Small intestine (tissue), 7 donors: Measurements from ENCODE around the gene TMEM171. TPM values are rescaled to one million over a fixed set of nuclear protein-coding genes. Genes with fewer than 3 reads are reported as not detected.

Experiments
- DNase-seq, 2 donors: peaks; one replicate each; pipeline versions ENCODE4 v3.0.0 to v3.0.0-alpha.2; 2013
- FAIRE-seq: peaks from 2 replicates; lab custom pipeline; 2012; peaks lifted over from hg19 to GRCh38; lab: Jason Lieb, UNC
- H3K27ac ChIP-seq, 3 donors: one replicate each; pipeline ENCODE4 v1.5.1; 2013; ENCODE audit warnings: low read length in 2 of 3, mild to moderate bottlenecking in 2 of 3, control low read depth in 1 of 3, inconsistent platforms in 1 of 3, low read depth in 1 of 3, moderate library complexity in 1 of 3
- H3K27me3 ChIP-seq, 3 donors: one replicate each; pipeline ENCODE4 v1.6.1; 2013; ENCODE audit warnings: low read length in 3 of 3, inconsistent platforms in 1 of 3; ENCODE audit not compliant: control insufficient read depth in 3 of 3, insufficient read depth in 3 of 3
- H3K36me3 ChIP-seq, 3 donors: one replicate each; pipeline ENCODE4 v1.6.1; 2013; ENCODE audit warnings: low read length in 3 of 3, inconsistent platforms in 1 of 3, low read depth in 1 of 3, mild to moderate bottlenecking in 1 of 3, moderate library complexity in 1 of 3; ENCODE audit not compliant: control insufficient read depth in 3 of 3, insufficient read depth in 2 of 3
- H3K4me1 ChIP-seq, 3 donors: one replicate each; pipeline ENCODE4 v1.6.1; 2013; ENCODE audit warnings: low read length in 2 of 3, inconsistent platforms in 1 of 3, low read depth in 1 of 3, mild to moderate bottlenecking in 1 of 3, moderate library complexity in 1 of 3; ENCODE audit not compliant: control insufficient read depth in 3 of 3, insufficient read depth in 2 of 3
- H3K4me3 ChIP-seq, 3 donors: one replicate each; pipeline ENCODE4 v1.5.1; 2013; ENCODE audit warnings: low read length in 3 of 3, control low read depth in 1 of 3, inconsistent platforms in 1 of 3, low read depth in 1 of 3, mild to moderate bottlenecking in 1 of 3, moderate library complexity in 1 of 3
- H3K9me3 ChIP-seq, 2 donors: one replicate each; pipeline ENCODE4 v1.6.1; 2013; ENCODE audit warnings: low read depth in 1 of 2, low read length in 1 of 2; ENCODE audit not compliant: control insufficient read depth in 2 of 2, insufficient read depth in 1 of 2
- WGBS, 3 donors: extraction: QIAGEN DNeasy Blood & Tissue Kit; methylation state at CpG; one replicate each; pipeline ENCODE4 v1.1.7; 2013; 5-methylcytosine and 5-hydroxymethylcytosine counted together
- polyA plus RNA-seq, 4 donors: library from polyadenylated mRNA; stranded (reverse) in 3 of 4; unstranded in 1 of 4; fragments of 200-250 nt in 3 of 4; fragments of 120-200 nt in 1 of 4; gene quantifications; one replicate each; pipeline versions ENCODE4 v1.2.1 to v1.2.3, GENCODE V29; 2013
- donor health status: healthy with polysubstance abuse.
- donor health status: control.
- donor health status: control.
- donor health status: Bipolar disorder and iron deficiency.
- donor health status: healthy.

TMEM171 gene
- polyA plus RNA-seq, 4 donors = 5.1 to 38.1 (median 15.2) TPM

GRCh38 chr5:73097740-73098139, 22.6 kb upstream of the TMEM171 start:
- Histone ChIP-seq H3K36me3 (no peaks in the 10 kb centered on the region), H3K4me3 (no peak overlapping the region), H3K27ac (no peak overlapping the region), H3K4me1 (peaks cover 0 to 6% (median 0%) of the 10 kb centered on the region in 3 donors), H3K27me3 (no peaks in the 10 kb centered on the region), H3K9me3 (peaks cover 2 to 8% of the 10 kb centered on the region in 2 donors)
- DNase-seq = no peak
- FAIRE-seq = no peak
- 88 to 98% (median 94%) methylated on average over 2 of the region's 2 CpGs for WGBS, 3 donors

GRCh38 chr5:73100109-73100508, 20.3 kb upstream of the TMEM171 start:
- 92 to 96% (median 93%) methylated on average over 4 of the region's 4 CpGs for WGBS, 3 donors
- Histone ChIP-seq H3K9me3 (peaks cover 2 to 8% of the 10 kb centered on the region in 2 donors), H3K4me1 (peaks cover 0 to 6% (median 0%) of the 10 kb centered on the region in 3 donors), H3K27ac (no peak overlapping the region), H3K27me3 (no peaks in the 10 kb centered on the region), H3K4me3 (no peak overlapping the region), H3K36me3 (no peaks in the 10 kb centered on the region)
- DNase-seq = no peak
- FAIRE-seq = no peak

- DNase-seq (no peak), FAIRE-seq (no peak)
- H3K4me1 ChIP-seq = peaks cover 0 to 2% (median 0%) of the 10 kb centered on the region in 3 donors
- no peak overlapping the region for H3K27ac ChIP-seq
- no peaks in the 10 kb centered on the region for H3K27me3 ChIP-seq
- WGBS, 3 donors = 26 to 64% (median 40%) methylated on average over 4 of the region's 4 CpGs
- no peak overlapping the region for H3K4me3 ChIP-seq
- no peaks in the 10 kb centered on the region for H3K36me3 ChIP-seq
- no peaks in the 10 kb centered on the region for H3K9me3 ChIP-seq
Observed at GRCh38 chr5:73103870-73104299, 16.5 kb upstream of the TMEM171 start.

- no peaks in the 10 kb centered on the region for H3K9me3 ChIP-seq
- H3K4me1 ChIP-seq = no peaks in the 10 kb centered on the region
- 70 to 86% (median 76%) methylated on average over 1 of the region's 1 CpG for WGBS, 3 donors
- DNase-seq (no peak), FAIRE-seq (no peak)
- no peak overlapping the region for H3K27ac ChIP-seq
- H3K27me3 ChIP-seq = no peaks in the 10 kb centered on the region
- H3K36me3 ChIP-seq = no peaks in the 10 kb centered on the region
- H3K4me3 ChIP-seq = no peak overlapping the region
Observed at GRCh38 chr5:73104326-73104725, 16.0 kb upstream of the TMEM171 start.

GRCh38 chr5:73106335-73106734, 14.0 kb upstream of the TMEM171 start:
- Histone ChIP-seq H3K27me3 (no peaks in the 10 kb centered on the region), H3K4me1 (no peaks in the 10 kb centered on the region), H3K4me3 (no peak overlapping the region), H3K27ac (no peak overlapping the region), H3K36me3 (no peaks in the 10 kb centered on the region), H3K9me3 (no peaks in the 10 kb centered on the region)
- FAIRE-seq (no peak), DNase-seq (no peak)

GRCh38 chr5:73110190-73110589, 10.2 kb upstream of the TMEM171 start:
- no peaks in the 10 kb centered on the region for H3K27me3 ChIP-seq
- H3K27ac ChIP-seq = no peak overlapping the region
- H3K9me3 ChIP-seq = no peaks in the 10 kb centered on the region
- H3K36me3 ChIP-seq = no peaks in the 10 kb centered on the region
- FAIRE-seq (no peak), DNase-seq (peak in 1 of 2 donors; percentile 58)
- H3K4me3 ChIP-seq = no peak overlapping the region
- WGBS, 3 donors = 65% methylated on average over 1 of the region's 1 CpG
- H3K4me1 ChIP-seq = peaks cover 3 to 22% (median 3%) of the 10 kb centered on the region in 3 donors

- H3K9me3 ChIP-seq = no peaks in the 10 kb centered on the region
- H3K4me3 ChIP-seq = no peak overlapping the region
- no peaks in the 10 kb centered on the region for H3K36me3 ChIP-seq
- DNase-seq (no peak), FAIRE-seq (no peak)
- peaks cover 3 to 33% (median 6%) of the 10 kb centered on the region in 3 donors for H3K4me1 ChIP-seq
- H3K27ac ChIP-seq = no peak overlapping the region
- no peaks in the 10 kb centered on the region for H3K27me3 ChIP-seq
- 86 to 92% (median 91%) methylated on average over 1 of the region's 1 CpG for WGBS, 3 donors
Observed at GRCh38 chr5:73111536-73111935, 8.8 kb upstream of the TMEM171 start.

GRCh38 chr5:73112359-73112758, 8.0 kb upstream of the TMEM171 start:
- DNase-seq (no peak), FAIRE-seq (no peak)
- 75 to 83% (median 75%) methylated on average over 1 of the region's 1 CpG for WGBS, 3 donors
- peaks cover 3 to 33% (median 6%) of the 10 kb centered on the region in 3 donors for H3K4me1 ChIP-seq
- H3K36me3 ChIP-seq = peaks cover 0 to under 1% (median 0%) of the 10 kb centered on the region in 3 donors
- H3K27ac ChIP-seq = no peak overlapping the region
- H3K4me3 ChIP-seq = no peak overlapping the region
- H3K9me3 ChIP-seq = peaks cover 0 to 6% of the 10 kb centered on the region in 2 donors
- no peaks in the 10 kb centered on the region for H3K27me3 ChIP-seq
